ENCODE measurements around the gene RAB33B.

DNA sequence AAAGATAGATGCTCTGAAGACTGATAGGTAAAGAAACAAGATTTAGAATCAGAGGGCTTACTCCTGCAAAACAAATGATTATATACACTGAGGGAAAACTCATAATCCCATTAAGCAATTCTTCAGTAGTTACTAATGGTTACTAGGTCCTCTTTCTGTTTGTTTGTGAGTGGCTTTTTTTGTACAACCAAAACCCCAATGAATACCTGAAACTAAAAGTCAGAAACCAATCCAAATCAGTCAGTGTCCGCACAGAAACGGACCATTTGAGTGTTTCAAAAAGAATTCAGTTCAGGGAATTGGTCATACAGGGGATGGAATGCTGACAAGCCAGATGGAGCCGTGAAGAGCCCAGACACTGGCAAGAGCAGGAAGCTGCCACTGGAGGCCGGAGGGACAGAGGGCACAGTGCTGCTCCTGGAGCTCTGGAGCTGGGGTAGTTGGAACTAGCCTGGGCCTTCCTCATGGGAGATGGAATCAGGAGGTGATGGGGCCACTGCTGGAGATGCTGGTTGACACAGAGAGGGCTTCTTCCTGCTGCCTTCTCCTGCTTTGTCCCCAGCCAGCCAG is 70.2 kb downstream of the RAB33B start:
- TF ChIP-seq, protein P1, sequence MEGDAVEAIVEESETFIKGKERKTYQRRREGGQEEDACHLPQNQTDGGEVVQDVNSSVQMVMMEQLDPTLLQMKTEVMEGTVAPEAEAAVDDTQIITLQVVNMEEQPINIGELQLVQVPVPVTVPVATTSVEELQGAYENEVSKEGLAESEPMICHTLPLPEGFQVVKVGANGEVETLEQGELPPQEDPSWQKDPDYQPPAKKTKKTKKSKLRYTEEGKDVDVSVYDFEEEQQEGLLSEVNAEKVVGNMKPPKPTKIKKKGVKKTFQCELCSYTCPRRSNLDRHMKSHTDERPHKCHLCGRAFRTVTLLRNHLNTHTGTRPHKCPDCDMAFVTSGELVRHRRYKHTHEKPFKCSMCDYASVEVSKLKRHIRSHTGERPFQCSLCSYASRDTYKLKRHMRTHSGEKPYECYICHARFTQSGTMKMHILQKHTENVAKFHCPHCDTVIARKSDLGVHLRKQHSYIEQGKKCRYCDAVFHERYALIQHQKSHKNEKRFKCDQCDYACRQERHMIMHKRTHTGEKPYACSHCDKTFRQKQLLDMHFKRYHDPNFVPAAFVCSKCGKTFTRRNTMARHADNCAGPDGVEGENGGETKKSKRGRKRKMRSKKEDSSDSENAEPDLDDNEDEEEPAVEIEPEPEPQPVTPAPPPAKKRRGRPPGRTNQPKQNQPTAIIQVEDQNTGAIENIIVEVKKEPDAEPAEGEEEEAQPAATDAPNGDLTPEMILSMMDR (IDR thresholded peaks at IDR 0.05), result no peak
- TF ChIP-seq POLR2A (IDR thresholded peaks at IDR 0.05), result no peak

Data from right lobe of liver (tissue), 4 donors.